Right cardiac atrium (tissue), 5 donors: ENCODE measurements around the gene PYGO2. TPM values are rescaled to one million over a fixed set of nuclear protein-coding genes. Genes with fewer than 3 reads are reported as not detected.

Source experiments
- ATAC-seq, 2 donors: fragments of 200-7000 bp; cut with Tn5 transposase; one replicate each; pipeline versions ENCODE4 v1.8.0 to v1.9.1; 2020; ENCODE audit warnings: moderate library complexity in 2 of 2, mild to moderate bottlenecking in 1 of 2
- DNase-seq, 3 donors: peaks; one replicate each; pipeline ENCODE4 v3.0.0-alpha.2; 2020
- H3K27ac ChIP-seq: one replicate; pipeline ENCODE4 v1.5.1; 2013; ENCODE audit warnings: mild to moderate bottlenecking, low read length, control low read depth, moderate library complexity
- H3K27me3 ChIP-seq: one replicate; pipeline ENCODE4 v1.6.1; 2013; ENCODE audit not compliant: control insufficient read depth, insufficient read depth
- H3K4me1 ChIP-seq: one replicate; pipeline ENCODE4 v1.6.1; 2013; ENCODE audit warnings: low read length; ENCODE audit not compliant: control insufficient read depth, insufficient read depth
- H3K4me3 ChIP-seq: one replicate; pipeline ENCODE4 v1.5.1; 2013; ENCODE audit warnings: low read length, control low read depth
- H3K9me3 ChIP-seq: one replicate; pipeline ENCODE4 v1.6.1; 2013; ENCODE audit warnings: low read length; ENCODE audit not compliant: control insufficient read depth
- WGBS: extraction: QIAGEN DNeasy Blood & Tissue Kit; methylation state at CpG from one replicate; pipeline ENCODE4 v1.1.7; 2013; 5-methylcytosine and 5-hydroxymethylcytosine counted together
- intact Hi-C, 4 donors: fragments of 100-400 bp; cut with DNase I; formaldehyde crosslinking; loops; one replicate each; pipeline versions ENCODE4 v1.11.0 to v1.14.0; 2022 to 2023
- polyA plus RNA-seq: library from polyadenylated mRNA; stranded (reverse); fragments of 200-250 nt; gene quantifications from one replicate; pipeline ENCODE4 v1.2.3, GENCODE V29; 2013
- total RNA-seq, 4 donors: library from RNA; stranded (reverse); fragmentation: NEBNext Ultra II Directional; extraction: Animal tissue kit (Norgen Biotek cat#: 25700); gene quantifications; one replicate each; pipeline ENCODE4 v1.2.1, GENCODE V29; 2021
- donor health status: healthy with polysubstance abuse.
- donor health status: DM: no; HTN: yes; CAD: no.
- donor health status: DM: no; HTN: no; CAD: no.
- donor health status: DM: no; HTN: yes; CAD: no; lungs with severe emphysema.
- donor health status: DM: yes; HTN: yes; CAD: no.

The PYGO2 gene
- total and polyA plus RNA-seq, 5 donors, result 14.3 to 22.0 (median 18.5) TPM

GRCh38 chr1:154969860-154970452 is 8.4 kb upstream of the PYGO2 start:
- 20% methylated on average over 22 of the region's 22 CpGs for WGBS
- no peak for ATAC-seq
- Histone ChIP-seq H3K27ac (peak overlapping the region; percentile 90), H3K4me1 (peaks cover 17% of the 10 kb centered on the region), H3K9me3 (no peaks in the 10 kb centered on the region), H3K4me3 (peak overlapping the region; percentile 36), H3K27me3 (no peaks in the 10 kb centered on the region)
- peak; percentile 54 to 78 (median 77) for DNase-seq
- intact Hi-C loops, result loop anchor here in 2 of 4 donors (10.0 kb wide), 2 partner anchors 45 to 95 kb away; partner anchors contain the start of gene EFNA4 (in 1 of the 2)

GRCh38 chr1:154969246-154969645 is 7.7 kb upstream of the PYGO2 start:
- H3K27ac ChIP-seq, result no peak overlapping the region
- WGBS, result 40% methylated on average over 5 of the region's 5 CpGs
- no peaks in the 10 kb centered on the region for H3K27me3 ChIP-seq
- intact Hi-C loops, result loop anchor here in 1 of 4 donors (10.0 kb wide), 1 partner anchor 46 kb away; no protein-coding TSS in a partner anchor
- H3K4me1 ChIP-seq, result peaks cover 17% of the 10 kb centered on the region
- peak in 1 of 3 donors; percentile 14 for DNase-seq
- H3K9me3 ChIP-seq, result no peaks in the 10 kb centered on the region
- ATAC-seq, result no peak
- H3K4me3 ChIP-seq, result no peak overlapping the region

DNA sequence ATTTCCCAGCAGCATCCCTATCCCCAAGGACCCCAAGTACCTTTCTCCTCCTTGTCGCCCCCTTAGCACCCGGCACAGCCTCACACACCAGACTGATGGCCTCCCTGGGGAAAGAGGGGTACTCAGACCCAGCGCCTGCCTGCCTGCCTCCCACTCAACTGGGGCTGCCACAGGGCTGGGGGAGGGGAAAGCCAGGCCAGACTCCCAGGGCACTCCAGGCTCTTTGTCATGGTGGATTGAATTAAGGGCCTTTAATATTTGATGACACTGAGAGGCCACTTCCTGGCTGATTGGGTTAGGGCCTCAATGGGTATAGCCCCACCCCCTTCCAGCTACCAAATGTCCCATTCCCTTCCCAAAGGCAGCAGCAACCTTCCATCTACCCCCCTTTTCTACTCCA is 7.1 kb upstream of the PYGO2 start:
- DNase-seq, result peak in 1 of 3 donors; percentile 37
- peaks cover 17% of the 10 kb centered on the region for H3K4me1 ChIP-seq
- 85% methylated on average over 3 of the region's 3 CpGs for WGBS
- intact Hi-C loops, result loop anchor here in 1 of 4 donors (10.0 kb wide), 1 partner anchor 46 kb away; no protein-coding TSS in a partner anchor
- no peak for ATAC-seq
- no peak overlapping the region for H3K27ac ChIP-seq
- H3K27me3 ChIP-seq, result no peaks in the 10 kb centered on the region
- no peaks in the 10 kb centered on the region for H3K9me3 ChIP-seq
- no peak overlapping the region for H3K4me3 ChIP-seq

DNA sequence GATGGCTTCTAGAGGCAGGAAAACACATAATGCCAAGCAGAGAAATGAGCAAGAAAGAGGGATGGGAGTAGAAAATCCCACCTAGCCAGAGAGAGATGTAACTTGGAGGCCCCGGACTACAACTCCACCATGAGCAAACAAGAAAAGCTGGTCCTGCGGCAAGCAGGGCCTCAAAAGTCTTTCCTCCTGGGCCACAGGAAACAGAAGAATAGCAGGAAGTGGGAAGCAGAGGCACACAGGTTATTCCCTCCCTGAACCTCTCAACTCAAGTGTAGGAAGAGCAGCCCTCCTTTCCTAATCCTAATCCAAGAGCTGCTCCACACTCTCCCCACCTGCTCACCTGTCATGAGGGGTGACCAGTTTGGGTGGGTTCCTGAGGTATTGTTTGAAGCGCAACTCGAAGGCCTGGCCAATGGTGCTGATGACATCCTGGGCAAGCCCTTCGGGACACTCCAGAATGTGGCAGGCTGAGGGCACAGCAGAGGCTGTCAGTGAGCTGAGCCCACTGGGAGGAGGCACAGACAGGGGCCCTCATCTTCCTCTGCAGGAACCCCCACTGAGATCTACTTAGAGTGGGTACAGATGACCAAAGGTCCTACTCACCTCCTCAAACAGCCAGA is 5.9 kb upstream of the PYGO2 start:
- ATAC-seq (no peak), DNase-seq (no peak)
- no peaks in the 10 kb centered on the region for H3K9me3 ChIP-seq
- H3K27ac ChIP-seq, result peak overlapping the region; percentile 25
- 72% methylated on average over 5 of the region's 5 CpGs for WGBS
- no peak overlapping the region for H3K4me3 ChIP-seq
- no peaks in the 10 kb centered on the region for H3K27me3 ChIP-seq
- peaks cover 15% of the 10 kb centered on the region for H3K4me1 ChIP-seq
- intact Hi-C loops, result loop anchor here in 1 of 4 donors (10.0 kb wide), 1 partner anchor 47 kb away; no protein-coding TSS in a partner anchor

- WGBS, result 87% methylated on average over 7 of the region's 7 CpGs
- intact Hi-C loops, result loop anchor here in 1 of 4 donors (10.0 kb wide), 1 partner anchor 49 kb away; no protein-coding TSS in a partner anchor
- DNase-seq, result no peak
- Histone ChIP-seq H3K4me3 (no peak overlapping the region), H3K27me3 (no peaks in the 10 kb centered on the region), H3K4me1 (peaks cover 8% of the 10 kb centered on the region), H3K27ac (no peak overlapping the region), H3K9me3 (no peaks in the 10 kb centered on the region)
- ATAC-seq, result no peak
Observed at GRCh38 chr1:154966111-154966510, 4.5 kb upstream of the PYGO2 start.

DNA sequence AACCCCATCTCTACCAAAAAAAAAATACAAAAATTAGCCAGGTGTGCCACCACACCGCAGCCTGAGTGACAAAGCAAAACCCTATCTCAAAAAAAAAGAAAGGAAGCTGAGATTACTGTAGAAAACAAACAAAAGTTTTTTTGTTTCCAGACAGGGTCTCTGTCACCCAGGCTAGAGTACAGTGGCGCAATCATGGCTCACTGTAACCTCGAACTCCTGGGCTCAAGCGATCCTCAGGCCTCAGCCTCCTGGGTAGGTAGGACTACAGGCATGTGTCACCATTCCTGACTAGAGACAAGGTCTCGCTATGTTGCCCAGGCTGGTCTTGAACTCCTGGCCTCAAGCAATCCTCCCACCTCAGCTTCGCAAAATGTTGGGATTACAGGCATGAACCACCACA is 2.8 kb upstream of the PYGO2 start:
- no peak overlapping the region for H3K27ac ChIP-seq
- H3K9me3 ChIP-seq, result no peaks in the 10 kb centered on the region
- DNase-seq (no peak), ATAC-seq (no peak)
- peaks cover 4% of the 10 kb centered on the region for H3K4me1 ChIP-seq
- no peak overlapping the region for H3K4me3 ChIP-seq
- WGBS, result 86% methylated on average over 6 of the region's 6 CpGs
- no peaks in the 10 kb centered on the region for H3K27me3 ChIP-seq
- intact Hi-C loops, result loop anchor here in 2 of 4 donors (5.0 to 10.0 kb wide), 2 partner anchors 50 to 53 kb away; no protein-coding TSS in a partner anchor

- Histone ChIP-seq H3K4me1 (peaks cover 2% of the 10 kb centered on the region), H3K27me3 (no peaks in the 10 kb centered on the region), H3K4me3 (no peak overlapping the region), H3K27ac (no peak overlapping the region), H3K9me3 (no peaks in the 10 kb centered on the region)
- DNase-seq (peak in 1 of 3 donors; percentile 40), ATAC-seq (no peak)
- intact Hi-C loops, result loop anchor here in 2 of 4 donors (5.0 to 10.0 kb wide), 2 partner anchors 51 to 54 kb away; no protein-coding TSS in a partner anchor
- WGBS, result 72% methylated on average over 8 of the region's 8 CpGs
Observed at GRCh38 chr1:154963643-154964042, 2.1 kb upstream of the PYGO2 start.

DNA sequence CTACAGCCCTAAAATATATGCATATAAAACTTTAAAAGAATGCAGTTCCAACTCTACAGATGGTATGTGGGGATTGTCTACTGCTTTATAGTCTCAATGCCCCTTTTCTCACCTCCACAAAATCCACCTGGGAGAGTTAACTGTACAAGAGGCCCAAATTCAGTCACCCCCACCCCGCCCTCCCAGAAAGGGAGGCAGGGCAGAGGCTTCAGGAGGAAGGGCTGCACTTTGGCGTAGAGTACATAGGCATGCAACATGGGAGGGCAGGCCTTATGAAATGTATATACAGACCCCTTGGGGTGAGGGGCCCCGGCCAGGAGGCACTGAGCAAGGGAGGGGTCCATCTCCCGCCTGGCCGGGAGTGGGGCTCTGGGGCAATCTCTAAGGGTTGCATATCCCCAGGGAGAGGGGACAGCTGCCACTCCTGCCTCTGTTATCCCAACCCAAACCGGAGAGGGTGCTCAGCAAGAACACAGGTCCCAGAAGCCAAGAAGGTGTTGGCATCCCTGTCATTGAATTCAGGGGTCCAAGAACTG is 1.3 kb upstream of the PYGO2 start:
- Histone ChIP-seq H3K27me3 (no peaks in the 10 kb centered on the region), H3K27ac (no peak overlapping the region), H3K4me1 (peaks cover 2% of the 10 kb centered on the region), H3K4me3 (no peak overlapping the region), H3K9me3 (no peaks in the 10 kb centered on the region)
- intact Hi-C loops, result loop anchor here in 2 of 4 donors (5.0 to 10.0 kb wide), 2 partner anchors 52 to 54 kb away; no protein-coding TSS in a partner anchor
- 58% methylated on average over 6 of the region's 6 CpGs for WGBS
- ATAC-seq, result no peak
- peak in 2 of 3 donors; percentile 48 to 50 for DNase-seq

DNA sequence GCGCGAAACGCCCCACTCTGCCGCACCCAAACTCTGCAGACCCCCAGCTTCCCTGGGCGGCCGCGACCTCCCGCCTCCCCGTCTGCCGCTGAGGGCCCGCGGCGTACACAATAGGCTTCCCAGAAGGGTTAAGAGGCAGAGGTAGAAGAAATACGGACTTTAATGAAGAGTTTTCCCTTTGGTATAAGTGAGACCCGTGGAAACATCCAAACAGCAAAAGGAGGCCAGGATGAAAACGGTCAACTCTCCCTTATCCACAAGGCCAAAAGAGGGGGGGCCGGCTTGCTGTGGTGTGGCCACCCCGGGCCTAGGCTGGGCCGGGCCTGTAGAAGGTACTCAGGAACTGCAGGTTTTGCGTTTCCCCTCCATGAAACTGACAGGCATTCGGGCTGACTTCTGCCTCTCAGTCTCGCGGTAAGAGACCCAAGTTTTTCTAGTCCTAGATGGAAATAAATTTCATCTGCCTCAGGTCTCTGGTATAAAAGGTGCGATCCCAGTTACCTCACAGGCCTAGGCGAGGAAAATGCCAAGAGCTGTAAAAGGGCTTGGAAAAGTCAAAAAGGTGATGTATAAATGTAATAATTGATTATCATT is 671 bp upstream of the PYGO2 start:
- H3K9me3 ChIP-seq, result no peaks in the 10 kb centered on the region
- H3K27ac ChIP-seq, result peak overlapping the region; percentile 99
- H3K4me1 ChIP-seq, result peaks cover 2% of the 10 kb centered on the region
- DNase-seq (peak in 2 of 3 donors; percentile 70 to 72), ATAC-seq (peak; percentile 5 to 11)
- peak overlapping the region; percentile 68 for H3K4me3 ChIP-seq
- no peaks in the 10 kb centered on the region for H3K27me3 ChIP-seq
- intact Hi-C loops, result loop anchor here in 2 of 4 donors (5.0 to 10.0 kb wide), 2 partner anchors 53 to 55 kb away; no protein-coding TSS in a partner anchor
- WGBS, result 4% methylated on average over 25 of the region's 25 CpGs

DNA sequence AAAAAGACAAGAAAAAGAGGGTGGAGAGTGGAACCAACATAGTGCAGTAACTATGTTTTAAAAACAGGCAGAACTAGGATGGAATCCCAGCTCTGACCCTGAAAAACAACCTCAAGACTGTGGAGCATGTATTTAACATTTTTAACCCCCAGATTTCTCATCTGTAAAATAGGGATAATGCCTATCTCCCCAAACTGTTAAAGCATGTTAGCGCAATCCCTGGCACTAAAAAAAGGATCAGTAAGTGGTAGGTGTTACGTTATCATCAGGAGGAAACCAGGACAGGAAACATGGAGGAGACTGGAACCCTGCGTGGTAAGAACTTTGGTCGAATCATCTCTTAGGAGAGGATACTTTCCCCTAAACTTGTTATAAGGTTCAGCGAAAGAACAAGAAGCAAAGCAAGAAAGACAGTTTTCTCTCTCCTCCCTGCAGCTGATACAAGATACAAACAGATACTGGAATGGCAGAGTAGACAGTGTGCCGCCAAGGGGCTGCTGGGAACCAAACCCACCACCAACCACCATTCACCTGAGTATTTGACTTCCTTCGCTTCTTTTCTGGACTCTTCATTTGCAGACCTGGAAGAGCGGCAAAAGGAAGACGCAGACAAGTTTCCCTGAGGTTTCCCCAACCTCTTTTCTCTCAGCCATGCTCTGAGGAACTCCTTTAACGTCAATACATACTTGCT is 991 bp downstream of the PYGO2 start:
- Histone ChIP-seq H3K27ac (no peak overlapping the region), H3K27me3 (no peaks in the 10 kb centered on the region), H3K9me3 (no peaks in the 10 kb centered on the region), H3K4me1 (peaks cover 2% of the 10 kb centered on the region), H3K4me3 (peak overlapping the region; percentile 68)
- 30% methylated on average over 10 of the region's 10 CpGs for WGBS
- intact Hi-C loops, result loop anchor here in 2 of 4 donors (5.0 to 10.0 kb wide), 2 partner anchors 54 to 57 kb away; no protein-coding TSS in a partner anchor
- DNase-seq (no peak), ATAC-seq (no peak)
